HG02870 (cell line): ENCODE data around the gene INO80D.
A peak's percentile ranks its signal among the peaks of the same experiment; 100 is the strongest.
"Not testable (repeated sequence)": the region's sequence is repeated elsewhere in the genome, so short reads cannot be mapped to it uniquely, and the experiment has no call there.

ENCODE experiments used
- ATAC-seq: cut with Tn5 transposase; IDR thresholded peaks from one replicate; pipeline ENCODE4 v1.9.1; 2021; ENCODE audit warnings: mild to moderate bottlenecking, moderate library complexity; ENCODE audit not compliant: unreplicated experiment

Gene INO80D

GRCh38 chr2:206085742-206086445 lies at the start of gene INO80D:
Gene INO80D (minus strand): TSS chr2:206086174. CDS start chr2:206063016, 23,158 bp downstream.
- peak; percentile 89 for ATAC-seq

GRCh38 chr2:206127656-206128055 lies 41.7 kb upstream of the INO80D start:
- no peak for ATAC-seq

- no peak for ATAC-seq
These were observed 39.9 kb upstream of the INO80D start for GRCh38 chr2:206125901-206126300.

GRCh38 chr2:206122569-206122968 lies 36.6 kb upstream of the INO80D start:
- not testable (repeated sequence) for ATAC-seq

- no peak for ATAC-seq
These were observed 30.3 kb upstream of the INO80D start for GRCh38 chr2:206116278-206116677.

- ATAC-seq = no peak
These were observed 29.1 kb upstream of the INO80D start for GRCh38 chr2:206115026-206115578.

- no peak for ATAC-seq
These were observed 27.0 kb upstream of the INO80D start for GRCh38 chr2:206112846-206113547.

- no peak for ATAC-seq
These were observed 26.1 kb upstream of the INO80D start for GRCh38 chr2:206112108-206112507.

- ATAC-seq = no peak
These were observed 22.7 kb upstream of the INO80D start for GRCh38 chr2:206108713-206109112.

GRCh38 chr2:206105541-206105940 lies 19.6 kb upstream of the INO80D start:
- no peak for ATAC-seq

GRCh38 chr2:206105038-206105437 lies 19.1 kb upstream of the INO80D start:
- no peak for ATAC-seq

- ATAC-seq = not testable (repeated sequence)
These were observed 12.9 kb upstream of the INO80D start for GRCh38 chr2:206098872-206099271.

- ATAC-seq = no peak
These were observed 12.5 kb upstream of the INO80D start for GRCh38 chr2:206098471-206098870.

- ATAC-seq = no peak
These were observed 10.9 kb upstream of the INO80D start for GRCh38 chr2:206096876-206097275.

- ATAC-seq = no peak
These were observed 9.8 kb upstream of the INO80D start for GRCh38 chr2:206095536-206096332.

- no peak for ATAC-seq
These were observed 6.3 kb upstream of the INO80D start for GRCh38 chr2:206092297-206092696.

- ATAC-seq = no peak
These were observed 2.3 kb upstream of the INO80D start for GRCh38 chr2:206088248-206088647.

- no peak for ATAC-seq
These were observed 859 bp upstream of the INO80D start for GRCh38 chr2:206086716-206087350.

- ATAC-seq = peak; percentile 15
These were observed 868 bp downstream of the INO80D start for GRCh38 chr2:206084870-206085741.

- ATAC-seq = no peak
These were observed 1.5 kb downstream of the INO80D start for GRCh38 chr2:206084439-206084869.
